Stimulated activated CD8-positive, alpha-beta memory T cell treated with anti-CD3 and anti-CD28 coated beads, Interleukin-7, amount 100 ng/mL, for 4 hours (primary cell): Measurements from ENCODE around the gene MROH7.

Source experiments
- DNase-seq, 2 donors: peaks; one replicate each; pipeline ENCODE4 v3.0.0-alpha.2; 2020; ENCODE audit warnings: low read depth in 2 of 2

Gene MROH7

DNA sequence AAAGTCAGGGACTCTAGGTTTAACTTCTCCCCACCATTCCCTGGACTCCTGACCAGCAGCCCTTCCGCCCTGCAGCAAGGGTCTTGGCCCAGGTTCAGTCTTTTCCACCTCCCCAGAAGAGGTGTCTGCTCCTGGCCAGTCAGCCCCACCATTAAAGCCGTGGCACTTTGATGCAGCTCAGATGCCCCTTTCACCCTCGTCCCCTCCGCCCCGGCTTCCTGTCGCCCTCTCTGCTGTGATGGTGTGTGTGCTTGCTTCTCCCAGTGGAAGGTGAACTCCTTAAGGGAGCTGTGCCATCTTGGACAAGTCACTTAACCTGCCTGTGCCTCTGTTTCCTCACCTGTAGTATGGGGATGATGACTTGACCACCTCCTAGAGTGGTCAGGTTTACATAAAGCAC, 56.3 kb downstream of the MROH7 start:
- no peak for DNase-seq

DNA sequence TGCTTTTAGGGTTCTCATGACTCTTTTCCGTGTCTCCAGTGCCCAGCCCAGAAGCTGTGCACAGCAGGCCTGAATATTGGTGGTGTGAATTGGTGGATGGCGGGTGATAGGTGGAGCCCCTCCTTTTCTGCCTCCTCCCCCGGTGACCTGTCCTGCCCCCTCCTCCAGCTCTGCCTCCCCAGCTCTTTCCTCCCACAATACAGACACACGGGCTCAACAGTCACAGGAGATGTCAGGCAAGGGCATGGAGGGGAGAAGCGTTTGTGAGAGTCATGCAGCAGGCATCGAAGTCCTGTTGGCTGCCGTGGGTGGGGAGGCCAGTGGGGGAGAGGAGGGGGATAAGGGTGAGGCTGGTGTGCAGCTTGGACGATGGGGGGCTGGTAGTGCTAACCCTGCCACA, 56.8 kb downstream of the MROH7 start:
- DNase-seq = no peak

DNA sequence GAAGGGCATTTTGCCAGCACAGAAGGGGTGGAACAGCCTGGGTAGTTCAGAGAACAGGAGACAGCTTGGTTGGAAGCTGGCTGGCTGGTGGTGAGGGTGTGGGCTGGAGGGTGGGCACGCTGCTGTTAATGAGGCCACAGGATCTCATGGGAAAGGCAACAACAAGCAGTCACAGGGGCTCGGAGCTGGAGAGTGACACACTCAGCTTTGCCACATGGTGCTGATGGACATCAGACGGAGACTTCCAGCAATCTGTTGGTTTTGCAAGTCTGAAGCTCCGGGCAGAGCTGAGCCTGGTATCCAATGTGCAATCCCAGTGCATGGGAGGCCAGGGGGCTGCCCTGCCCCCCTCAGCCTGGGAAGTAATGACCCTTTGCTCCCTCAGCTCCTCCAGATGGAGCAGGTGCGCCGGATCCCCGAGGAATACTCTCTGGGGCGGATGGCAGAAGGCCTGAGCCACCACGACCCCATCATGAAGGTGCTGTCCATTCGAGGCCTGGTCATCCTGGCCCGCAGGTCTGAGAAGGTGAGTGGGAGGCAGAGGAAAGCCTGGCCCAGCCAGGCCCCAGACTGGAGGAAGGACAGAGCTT, 58.4 kb downstream of the MROH7 start:
- DNase-seq = no peak

DNA sequence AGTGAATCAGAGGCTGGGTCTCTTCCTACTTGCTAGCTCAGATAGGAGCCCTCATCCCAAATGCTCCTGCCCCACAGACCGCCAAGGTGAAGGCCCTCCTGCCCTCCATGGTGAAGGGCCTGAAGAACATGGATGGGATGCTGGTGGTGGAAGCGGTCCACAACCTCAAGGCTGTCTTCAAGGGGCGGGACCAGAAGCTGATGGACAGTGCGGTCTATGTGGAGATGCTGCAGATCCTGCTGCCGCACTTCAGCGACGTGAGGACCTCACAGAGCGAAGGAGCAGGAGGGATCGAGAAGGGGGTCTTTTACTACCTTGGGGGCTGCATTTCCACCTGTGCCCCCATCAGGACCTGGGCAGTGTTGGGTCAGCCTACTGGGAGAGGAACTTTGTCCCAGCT, 59.5 kb downstream of the MROH7 start:
- no peak for DNase-seq

DNA sequence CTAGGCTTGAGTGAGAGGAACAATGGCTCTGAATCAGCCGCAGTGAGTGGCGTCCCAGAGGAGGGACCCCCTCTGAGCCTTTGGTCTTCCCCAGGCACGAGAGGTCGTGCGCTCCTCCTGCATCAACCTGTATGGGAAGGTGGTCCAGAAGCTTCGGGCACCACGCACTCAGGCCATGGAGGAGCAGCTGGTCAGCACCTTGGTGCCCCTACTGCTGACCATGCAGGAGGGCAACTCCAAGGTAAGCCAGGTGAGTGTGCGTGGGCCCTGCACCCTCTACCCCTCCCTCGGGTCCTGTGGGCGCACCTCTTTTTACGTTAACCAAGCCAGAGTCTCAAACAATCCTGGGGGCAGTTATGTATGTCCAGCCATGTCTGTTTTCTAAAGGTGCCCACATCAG, 60.4 kb downstream of the MROH7 start:
- DNase-seq = no peak

DNA sequence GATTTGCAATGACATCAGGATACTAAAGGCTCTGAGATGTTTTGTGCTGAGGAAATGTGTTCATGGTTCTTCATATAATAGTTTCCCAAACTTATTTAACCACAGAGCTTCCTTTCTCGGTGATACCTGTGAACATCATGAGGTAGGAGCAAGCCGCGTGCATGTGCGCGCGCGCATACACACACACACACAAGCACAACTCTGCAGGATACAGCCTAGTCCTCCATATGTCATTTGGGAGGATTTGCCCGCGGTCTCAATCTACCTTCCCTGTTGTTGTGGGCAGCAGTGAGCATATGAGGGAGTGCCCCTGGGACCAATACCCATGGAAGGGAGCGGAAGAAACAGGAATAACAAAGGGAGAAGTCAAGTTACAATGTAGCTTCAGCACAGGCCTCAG, 61.9 kb downstream of the MROH7 start:
- DNase-seq = no peak

DNA sequence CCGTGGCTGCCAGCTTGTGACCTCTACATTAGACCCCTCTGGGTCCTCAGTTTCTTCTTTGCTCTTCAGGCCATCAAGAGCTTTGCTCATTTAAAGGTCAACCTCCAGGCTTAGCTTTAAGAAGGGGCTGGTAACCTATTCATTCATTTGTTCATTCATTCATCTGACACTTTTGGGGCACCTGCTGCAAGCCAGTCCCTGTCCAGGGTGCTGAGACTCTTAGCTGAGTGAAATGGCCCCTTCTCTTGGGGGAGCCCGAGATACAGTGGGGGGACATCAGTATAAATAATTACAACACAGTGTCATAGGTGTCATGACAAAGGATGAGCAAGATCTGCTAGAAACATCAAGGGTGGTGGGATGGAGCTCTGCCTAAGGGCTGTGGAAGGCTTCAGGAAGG, 63.6 kb downstream of the MROH7 start:
- no peak for DNase-seq

DNA sequence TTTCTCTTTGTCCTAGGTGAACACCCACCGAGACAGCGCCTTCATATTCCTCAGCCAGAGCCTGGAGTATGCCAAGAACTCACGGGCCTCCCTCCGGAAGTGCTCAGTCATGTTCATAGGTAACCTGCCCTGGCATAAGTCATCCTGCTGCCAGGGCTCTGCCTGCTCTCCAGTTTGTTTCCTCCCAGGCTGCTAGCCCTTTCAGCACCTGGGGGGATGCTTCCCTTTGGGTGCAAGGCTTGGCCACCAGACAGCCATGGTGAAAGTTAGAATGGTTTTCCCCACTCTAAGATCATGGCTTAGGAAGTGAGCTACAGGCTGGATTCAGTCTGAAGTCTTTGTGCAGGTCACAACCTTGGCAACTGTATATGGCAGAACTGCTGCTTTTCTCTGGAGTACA, 64.8 kb downstream of the MROH7 start:
- no peak for DNase-seq

DNA sequence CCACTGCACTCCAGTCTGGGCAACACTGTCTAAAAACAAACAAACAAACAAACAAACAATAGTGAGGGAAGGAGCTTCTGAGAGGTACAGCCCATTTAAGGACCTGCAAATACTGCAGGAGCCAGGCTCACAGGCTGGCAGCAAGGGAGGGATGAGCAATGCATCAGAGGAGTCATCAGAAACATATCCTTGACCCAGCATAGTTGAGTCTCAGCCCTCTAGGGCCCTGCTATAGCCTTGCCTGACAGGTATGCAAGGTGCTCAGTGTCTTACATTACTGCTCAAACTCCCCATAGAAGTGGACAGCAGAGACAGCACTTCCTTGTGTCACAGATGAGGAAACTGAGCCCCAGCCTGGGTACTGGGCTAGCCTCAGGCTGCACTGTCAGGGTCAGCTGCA, 66.8 kb downstream of the MROH7 start:
- no peak for DNase-seq

DNA sequence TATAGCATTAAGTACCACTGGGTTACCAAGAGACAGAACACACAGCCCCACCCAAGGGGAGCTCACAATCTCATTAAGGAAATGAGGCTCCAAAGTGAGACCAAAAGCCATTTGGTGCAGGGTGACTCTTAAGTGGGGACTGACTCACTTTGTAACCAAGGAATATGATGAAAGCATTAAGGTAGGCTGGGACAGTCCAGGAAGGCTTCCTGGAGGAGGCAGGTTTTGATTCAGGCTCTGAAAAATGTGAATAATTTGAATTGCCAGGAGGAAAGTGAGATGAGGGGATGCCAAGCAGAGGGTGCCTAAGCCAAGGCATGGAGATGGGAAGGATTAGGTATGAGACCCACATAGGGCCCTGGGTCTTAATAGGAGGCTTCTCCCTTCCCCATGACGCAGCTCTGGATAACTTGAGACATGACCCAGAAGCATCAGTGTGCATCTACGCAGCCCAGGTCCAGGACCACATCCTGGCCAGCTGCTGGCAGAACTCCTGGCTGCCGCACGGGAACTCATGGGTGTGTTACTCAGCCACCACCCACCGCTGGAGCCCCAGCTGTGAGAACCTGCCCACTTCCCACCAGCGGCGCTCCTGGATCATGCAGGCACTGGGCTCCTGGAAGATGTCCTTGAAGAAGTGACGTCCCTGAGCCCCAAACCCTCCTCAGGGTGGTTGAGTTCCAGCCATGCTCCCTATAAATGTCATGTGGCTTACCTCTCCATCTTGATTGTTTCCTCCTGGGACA, 68.1 kb downstream of the MROH7 start:
- DNase-seq = no peak

DNA sequence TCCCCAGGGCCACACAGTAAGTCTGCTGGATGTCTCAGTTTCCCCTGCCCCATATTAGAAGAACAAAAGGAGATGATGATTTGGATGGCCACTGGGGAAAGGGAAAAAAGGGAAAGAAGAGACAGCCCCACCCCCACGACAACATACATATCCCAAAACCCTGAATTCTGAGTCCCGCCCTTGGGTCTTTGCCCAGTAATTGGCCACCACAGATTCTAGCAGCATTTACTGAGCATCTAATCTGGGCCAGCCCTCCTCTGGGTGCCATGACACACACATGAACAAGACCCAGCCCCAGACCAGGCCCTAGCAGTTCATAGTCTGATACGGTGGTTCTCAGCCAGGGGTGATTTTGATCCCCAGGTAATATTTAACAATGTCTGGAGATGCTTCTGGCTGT, 68.8 kb downstream of the MROH7 start:
- DNase-seq = no peak

DNA sequence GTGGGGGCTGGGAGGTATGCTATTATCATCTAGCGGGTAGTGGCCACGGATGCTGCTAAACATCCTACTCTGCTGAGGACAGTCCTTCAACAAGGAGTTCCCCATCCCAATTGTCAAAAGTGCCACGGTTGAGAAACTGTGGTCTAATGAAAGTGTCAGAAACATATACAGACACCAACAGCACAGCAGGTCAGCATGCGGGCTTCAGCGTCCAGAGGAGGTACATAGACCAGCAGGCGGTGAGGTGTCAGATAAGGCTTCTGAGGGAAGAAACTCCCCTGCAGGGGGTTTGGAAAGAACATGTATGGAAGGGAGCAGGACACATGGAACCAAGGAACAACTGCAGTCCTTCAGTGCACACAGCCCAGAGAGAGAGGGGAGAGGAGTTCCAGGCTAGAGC, 69.3 kb downstream of the MROH7 start:
- no peak for DNase-seq

DNA sequence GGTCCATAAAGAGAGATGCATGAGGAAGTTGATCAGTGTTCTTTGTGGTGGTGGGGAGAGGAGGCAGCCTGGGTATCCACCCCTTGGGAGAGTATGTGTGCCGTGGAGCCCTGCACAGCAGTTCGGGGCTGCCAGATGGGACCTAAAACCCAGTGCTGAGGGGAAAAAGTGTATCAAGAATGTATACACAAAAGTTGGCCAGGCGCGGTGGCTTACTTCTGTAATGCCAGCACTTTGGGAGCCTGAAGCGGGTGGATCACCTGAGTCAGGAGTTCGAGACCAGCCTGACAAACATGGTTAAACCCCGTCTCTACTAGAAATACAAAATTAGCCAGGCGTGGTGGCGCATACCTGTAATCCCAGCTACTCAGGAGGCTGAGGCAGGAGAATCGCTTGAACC, 70.0 kb downstream of the MROH7 start:
- DNase-seq = no peak

DNA sequence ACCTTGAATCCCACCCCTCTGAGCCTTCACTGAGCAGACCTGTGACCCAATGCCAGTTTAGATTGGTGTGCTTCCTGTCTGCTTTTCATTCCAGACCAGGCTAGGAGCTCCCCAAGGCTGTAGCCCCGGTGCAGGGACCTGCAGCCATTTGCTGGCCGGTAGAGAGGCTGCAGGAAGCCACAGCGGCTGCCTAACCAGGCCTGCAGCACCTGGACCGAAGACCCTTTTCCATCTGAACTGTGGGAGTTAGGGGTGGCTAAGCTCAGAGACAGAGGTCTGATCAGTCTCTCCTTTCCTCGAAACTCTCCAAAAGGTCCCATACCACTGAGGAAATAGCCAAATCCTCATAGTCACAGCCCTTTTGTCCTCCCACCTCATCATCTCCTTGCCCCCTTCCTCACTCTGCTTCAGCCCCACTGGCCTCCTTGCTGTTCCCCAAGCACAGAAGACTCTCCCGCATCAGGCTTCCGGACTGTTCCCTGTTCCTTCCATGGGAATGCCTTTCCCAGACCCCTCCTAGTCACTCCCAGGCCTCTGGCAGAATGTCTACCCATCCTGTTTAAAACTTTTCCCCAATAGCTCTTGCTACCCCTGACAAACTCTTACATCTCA, 73.4 kb downstream of the MROH7 start:
- no peak for DNase-seq

DNA sequence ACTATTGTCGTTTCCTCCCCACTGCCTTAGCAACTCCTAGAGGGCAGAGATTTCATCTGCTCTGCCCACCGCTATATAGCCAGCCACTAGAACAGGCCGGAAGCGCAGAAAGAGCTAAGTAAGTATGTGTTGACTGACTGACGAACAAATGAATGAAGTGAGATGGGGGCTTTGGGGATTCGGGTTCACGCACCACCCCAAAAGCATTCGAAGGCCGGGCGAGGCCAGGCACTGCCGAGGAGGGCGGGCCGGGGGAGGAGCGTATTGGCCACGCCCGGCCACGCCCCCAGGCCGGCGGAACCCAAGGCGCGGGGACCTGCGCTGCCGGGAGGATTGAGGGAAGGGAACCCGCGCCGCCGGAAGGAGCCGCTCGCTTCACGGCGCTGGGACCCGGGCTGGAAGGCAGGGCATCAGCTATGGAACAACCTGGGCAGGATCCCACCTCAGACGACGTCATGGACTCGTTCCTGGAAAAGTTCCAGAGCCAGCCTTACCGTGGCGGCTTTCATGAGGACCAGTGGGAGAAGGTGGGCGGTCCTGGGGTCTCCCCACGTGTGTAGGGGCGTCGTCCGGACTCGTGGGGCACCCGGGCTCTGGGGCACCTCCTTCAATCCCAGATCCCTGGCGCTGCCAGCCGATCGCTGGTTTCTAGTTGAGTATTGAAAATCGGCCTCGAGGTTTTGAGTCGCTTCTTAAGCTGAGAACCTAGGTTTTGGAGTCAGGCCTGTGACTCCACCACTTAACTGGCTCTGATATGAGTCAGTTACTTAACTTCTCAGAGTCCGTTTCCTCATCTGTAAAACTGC, 74.1 kb downstream of the MROH7 start, which contains the start of gene TTC4:
Gene TTC4 (plus strand): TSS at position 369 of the 806 bp plus-strand sequence. CDS start 48 bp downstream, at position 417.
- DNase-seq = peak; percentile 63 to 77

DNA sequence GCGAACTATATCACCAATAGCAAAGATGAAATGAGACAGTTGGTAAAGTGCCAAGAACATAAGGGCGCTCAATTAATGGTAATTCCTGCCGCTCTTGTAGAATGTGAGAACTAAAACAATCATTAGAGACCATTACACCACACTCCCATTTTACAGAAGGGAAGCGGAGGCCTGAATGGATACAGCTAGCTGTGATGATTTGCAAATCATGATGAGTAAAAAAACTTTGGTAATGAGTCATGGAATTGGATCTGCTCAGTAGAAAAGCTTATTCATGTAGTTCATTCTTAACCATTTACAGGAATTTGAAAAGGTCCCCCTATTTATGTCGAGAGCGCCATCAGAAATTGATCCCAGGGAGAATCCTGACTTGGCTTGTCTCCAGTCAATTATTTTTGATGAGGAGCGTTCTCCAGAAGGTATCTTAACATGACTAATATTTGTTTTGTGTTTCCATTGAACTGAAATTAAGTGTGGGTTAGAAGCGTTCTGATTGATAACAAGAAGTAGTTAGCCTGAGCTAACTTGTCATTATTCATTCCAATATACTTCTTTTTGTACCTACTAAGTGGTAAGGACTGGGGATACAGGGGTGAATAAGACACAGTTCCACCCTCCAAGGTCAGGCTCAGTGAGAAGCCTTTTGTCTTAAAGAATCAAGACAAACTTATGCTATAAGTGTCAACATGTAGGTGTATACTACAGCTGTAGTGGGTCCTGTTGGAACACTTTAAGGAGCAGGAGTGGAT, 74.9 kb downstream of the MROH7 start:
- no peak for DNase-seq

DNA sequence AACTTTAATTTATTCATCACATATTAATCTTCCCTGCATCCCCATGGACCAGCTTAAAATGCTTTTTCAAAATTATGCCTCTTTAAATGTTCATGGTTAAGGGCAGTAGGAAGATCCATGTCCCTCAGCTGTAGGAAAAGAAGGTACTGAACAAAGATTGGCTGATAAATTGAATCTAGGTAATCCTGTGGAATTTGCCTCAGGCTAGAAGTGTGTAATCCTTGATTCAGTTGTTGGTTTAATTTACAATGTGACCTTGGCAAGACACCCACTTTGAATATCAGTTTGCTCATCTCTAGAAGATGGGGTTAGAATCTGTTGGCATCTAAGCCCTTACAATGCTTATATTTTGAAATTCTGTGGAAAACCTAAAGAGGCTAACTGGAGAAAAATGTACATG, 80.1 kb downstream of the MROH7 start:
- no peak for DNase-seq

DNA sequence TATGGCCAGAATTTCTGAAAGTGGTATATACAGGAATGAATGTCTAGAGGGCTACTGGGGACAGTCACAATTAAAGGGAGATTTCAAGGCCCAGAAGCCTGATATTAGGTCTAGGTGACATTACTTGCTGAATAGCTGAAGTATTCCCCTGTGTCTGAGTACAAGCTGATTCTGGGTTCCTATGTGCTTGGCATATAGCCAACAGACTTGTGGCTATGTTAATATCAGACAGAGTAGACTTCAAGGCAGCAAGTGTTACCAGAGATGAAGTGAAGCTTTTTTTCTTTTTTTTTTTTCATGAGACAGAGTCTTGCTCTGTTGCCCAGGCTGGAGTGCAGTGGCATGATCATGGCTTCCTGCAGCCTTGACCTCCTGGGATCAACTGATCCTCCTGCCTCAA, 82.4 kb downstream of the MROH7 start:
- DNase-seq = no peak

DNA sequence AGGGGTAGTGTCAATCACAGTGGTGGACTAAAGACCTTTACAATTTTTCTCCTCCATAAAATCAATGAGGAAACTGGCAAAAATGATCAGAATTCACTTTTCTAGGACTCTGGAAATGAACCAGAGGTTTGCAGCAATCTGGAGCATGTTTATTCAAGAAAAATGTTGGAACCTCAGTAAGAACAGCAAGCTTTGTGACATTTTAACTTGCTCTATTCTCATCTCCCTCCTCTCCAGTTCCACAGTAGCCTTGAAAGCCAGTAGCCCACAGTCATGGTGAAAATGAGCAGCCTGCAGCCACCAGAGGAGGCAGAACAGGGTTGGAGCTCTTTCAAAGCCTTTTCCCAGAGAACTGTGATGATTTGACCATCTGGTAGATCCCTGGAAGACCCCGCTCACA, 83.2 kb downstream of the MROH7 start:
- DNase-seq = no peak

DNA sequence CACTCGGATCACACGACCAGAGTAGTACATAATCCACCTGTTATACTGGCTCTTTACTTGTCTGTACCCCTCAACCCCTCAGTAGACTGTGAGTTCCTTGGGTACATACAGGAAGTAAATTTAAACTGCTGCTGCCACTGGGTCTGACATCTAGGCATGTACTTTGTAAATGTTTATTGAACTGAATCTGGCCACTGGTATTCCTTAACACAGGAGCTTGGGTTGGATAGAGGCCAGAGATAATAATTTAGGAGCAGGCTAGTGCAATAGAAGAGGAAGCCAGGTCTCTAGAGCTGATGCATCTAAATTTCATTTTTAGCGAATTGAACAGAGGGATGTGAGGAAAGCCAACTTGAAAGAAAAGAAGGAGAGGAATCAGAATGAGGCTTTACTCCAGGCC, 86.4 kb downstream of the MROH7 start:
- no peak for DNase-seq

DNA sequence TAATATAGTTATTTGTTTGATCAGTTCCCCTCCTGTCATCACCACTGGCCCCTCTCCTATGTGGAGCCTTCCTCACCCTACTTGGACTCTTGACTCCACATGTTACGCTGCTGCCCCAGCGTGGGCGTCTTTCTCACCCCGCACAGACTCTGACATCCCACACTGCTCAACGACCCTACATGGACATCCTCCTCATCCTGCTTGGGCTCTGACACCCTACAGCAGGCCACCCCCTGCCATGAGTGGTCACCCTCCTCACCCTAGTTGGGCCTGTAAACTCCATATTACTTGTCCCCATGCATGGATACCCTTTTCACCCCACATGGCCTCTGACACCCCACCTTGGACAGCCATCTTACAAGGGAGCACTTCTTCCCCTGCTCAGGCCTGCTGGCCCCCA, 95.1 kb downstream of the MROH7 start:
- DNase-seq = no peak

DNA sequence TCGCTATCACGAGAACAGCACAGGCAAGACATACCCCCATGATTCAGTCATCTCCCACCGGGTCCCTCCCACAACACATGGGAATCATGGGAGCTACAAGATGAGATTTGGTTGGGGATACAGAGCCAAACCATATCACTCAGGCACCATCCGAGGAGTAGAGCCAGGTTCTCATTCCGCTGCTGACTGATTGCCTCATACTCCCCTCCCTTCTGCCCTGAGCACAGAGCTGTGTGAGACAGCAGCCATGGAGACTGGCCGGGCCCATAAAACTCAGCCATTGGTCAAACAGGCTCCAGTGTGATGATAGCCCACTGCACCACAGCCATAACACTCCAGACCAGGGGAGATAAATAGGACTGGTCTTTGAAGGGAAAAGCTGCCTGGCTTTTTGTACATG, 96.7 kb downstream of the MROH7 start:
- DNase-seq = no peak
